PC-9 (cell line): ENCODE data around the gene MROH2B.

ENCODE experiments used
- EZH2 ChIP-seq: fragments of 200-600 bp; sonication (generic); IDR thresholded peaks from 2 replicates; pipeline ENCODE4 v1.8.0; 2017; ENCODE audit warnings: antibody characterized with exemption, low read depth
- TF ChIP-seq, protein P1 (sequence below): fragments of 200-600 bp; sonication (generic); conservative IDR thresholded peaks from 2 replicates; pipeline ENCODE4 v1.6.1; 2017; ENCODE audit warnings: mixed run types, antibody characterized with exemption, mild to moderate bottlenecking, moderate library complexity

GRCh38 chr5:41095324-41096101, 24.4 kb upstream of the MROH2B start:
- TF ChIP-seq EZH2: no peak
- TF ChIP-seq, protein P1, sequence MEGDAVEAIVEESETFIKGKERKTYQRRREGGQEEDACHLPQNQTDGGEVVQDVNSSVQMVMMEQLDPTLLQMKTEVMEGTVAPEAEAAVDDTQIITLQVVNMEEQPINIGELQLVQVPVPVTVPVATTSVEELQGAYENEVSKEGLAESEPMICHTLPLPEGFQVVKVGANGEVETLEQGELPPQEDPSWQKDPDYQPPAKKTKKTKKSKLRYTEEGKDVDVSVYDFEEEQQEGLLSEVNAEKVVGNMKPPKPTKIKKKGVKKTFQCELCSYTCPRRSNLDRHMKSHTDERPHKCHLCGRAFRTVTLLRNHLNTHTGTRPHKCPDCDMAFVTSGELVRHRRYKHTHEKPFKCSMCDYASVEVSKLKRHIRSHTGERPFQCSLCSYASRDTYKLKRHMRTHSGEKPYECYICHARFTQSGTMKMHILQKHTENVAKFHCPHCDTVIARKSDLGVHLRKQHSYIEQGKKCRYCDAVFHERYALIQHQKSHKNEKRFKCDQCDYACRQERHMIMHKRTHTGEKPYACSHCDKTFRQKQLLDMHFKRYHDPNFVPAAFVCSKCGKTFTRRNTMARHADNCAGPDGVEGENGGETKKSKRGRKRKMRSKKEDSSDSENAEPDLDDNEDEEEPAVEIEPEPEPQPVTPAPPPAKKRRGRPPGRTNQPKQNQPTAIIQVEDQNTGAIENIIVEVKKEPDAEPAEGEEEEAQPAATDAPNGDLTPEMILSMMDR: no peak
